ENCODE data around the gene ARID1B.

- TF ChIP-seq CTCF (IDR thresholded peaks at IDR 0.05) (no peak), EZH2 (IDR thresholded peaks at IDR 0.05; ENCODE audit: borderline replicate concordance, insufficient read depth, low read depth, low read length, poor library complexity, severe bottlenecking) (no peak)
Measured at GRCh38 chr6:156848533-156848932, 71.4 kb downstream of the ARID1B start.
